H9 (cell line): ENCODE results near the gene LYRM2. TPM values are rescaled to one million over a fixed set of nuclear protein-coding genes. Genes with fewer than 3 reads are reported as not detected.

Source experiments
- DNase-seq: peaks from one replicate; pipeline ENCODE4 v3.0.0-alpha.2; 2017
- H2AFZ ChIP-seq: one replicate; pipeline ENCODE4 v1.6.1; 2013; ENCODE audit warnings: mild to moderate bottlenecking, low read length, control low read depth, moderate library complexity
- H2AK5ac ChIP-seq: 2 replicates; pipeline ENCODE4 v1.6.1; 2013; ENCODE audit warnings: low read length, control low read depth, mixed read lengths; ENCODE audit not compliant: insufficient read length
- H2BK120ac ChIP-seq: one replicate; pipeline ENCODE4 v1.6.1; 2013; ENCODE audit warnings: low read depth, mild to moderate bottlenecking, low read length, control low read depth, inconsistent platforms; ENCODE audit not compliant: poor library complexity, severe bottlenecking
- H2BK12ac ChIP-seq: 2 replicates; pipeline ENCODE4 v1.6.1; 2013; ENCODE audit warnings: low read length, control low read depth, mixed read lengths, low read depth; ENCODE audit not compliant: insufficient read length
- H2BK15ac ChIP-seq: 2 replicates; pipeline ENCODE4 v1.6.1; 2013; ENCODE audit warnings: low read depth, low read length, control low read depth
- H2BK20ac ChIP-seq: one replicate; pipeline ENCODE4 v1.6.1; 2013; ENCODE audit warnings: low read depth, mild to moderate bottlenecking, low read length, control low read depth, inconsistent platforms; ENCODE audit not compliant: poor library complexity, severe bottlenecking
- H2BK5ac ChIP-seq: 2 replicates; pipeline ENCODE4 v1.6.1; 2013; ENCODE audit warnings: low read length, control low read depth, mixed read lengths; ENCODE audit not compliant: insufficient read length
- H3K14ac ChIP-seq: 2 replicates; pipeline ENCODE4 v1.6.1; 2013; ENCODE audit warnings: low read length, control low read depth; ENCODE audit not compliant: insufficient read depth
- H3K18ac ChIP-seq: 2 replicates; pipeline ENCODE4 v1.6.1; 2013; ENCODE audit warnings: low read depth, mild to moderate bottlenecking, mixed read lengths, low read length, control low read depth; ENCODE audit not compliant: insufficient read length
- H3K23ac ChIP-seq: 2 replicates; pipeline ENCODE4 v1.6.1; 2013; ENCODE audit warnings: low read length, control low read depth, mixed read lengths, low read depth; ENCODE audit not compliant: insufficient read length
- H3K23me2 ChIP-seq: 2 replicates; pipeline ENCODE4 v1.6.1; 2013; ENCODE audit warnings: low read depth, mild to moderate bottlenecking, mixed read lengths, low read length, control low read depth; ENCODE audit not compliant: insufficient read length, poor library complexity, severe bottlenecking
- H3K27ac ChIP-seq: 2 replicates; pipeline ENCODE4 v1.5.1; 2013; ENCODE audit warnings: low read length, control low read depth, mixed read lengths, low read depth; ENCODE audit not compliant: insufficient read length
- H3K27me3 ChIP-seq: 2 replicates; pipeline ENCODE4 v1.6.1; 2013; ENCODE audit warnings: low read length, control low read depth, inconsistent platforms; ENCODE audit not compliant: insufficient read depth
- H3K4ac ChIP-seq: 2 replicates; pipeline ENCODE4 v1.6.1; 2013; ENCODE audit warnings: low read depth, mild to moderate bottlenecking, control low read depth, inconsistent platforms, low read length, moderate library complexity
- H3K4me1 ChIP-seq: 2 replicates; pipeline ENCODE4 v1.6.1; 2013; ENCODE audit warnings: low read length, control low read depth, inconsistent platforms; ENCODE audit not compliant: insufficient read depth
- H3K4me2 ChIP-seq: 2 replicates; pipeline ENCODE4 v1.6.1; 2013; ENCODE audit warnings: low read length, control low read depth, mixed read lengths; ENCODE audit not compliant: insufficient read length, insufficient read depth
- H3K56ac ChIP-seq: 2 replicates; pipeline ENCODE4 v1.6.1; 2013; ENCODE audit warnings: low read depth, mild to moderate bottlenecking, mixed read lengths, low read length, control low read depth; ENCODE audit not compliant: insufficient read length
- H3K79me1 ChIP-seq: 2 replicates; pipeline ENCODE4 v1.6.1; 2013; ENCODE audit warnings: low read depth, mild to moderate bottlenecking, moderate library complexity, low read length, control low read depth, inconsistent platforms; ENCODE audit not compliant: insufficient read depth, poor library complexity, severe bottlenecking
- H3K79me2 ChIP-seq: 2 replicates; pipeline ENCODE4 v1.6.1; 2013; ENCODE audit warnings: low read length, control low read depth, inconsistent platforms; ENCODE audit not compliant: insufficient read depth
- H3K9ac ChIP-seq: 2 replicates; pipeline ENCODE4 v1.6.1; 2013; ENCODE audit warnings: low read length, control low read depth, mixed read lengths; ENCODE audit not compliant: insufficient read length; ENCODE audit errors: extremely low read depth
- H3K9me3 ChIP-seq: one replicate; pipeline ENCODE4 v1.6.1; 2013; ENCODE audit warnings: low read depth, low read length, inconsistent platforms; ENCODE audit not compliant: control insufficient read depth
- H3T11ph ChIP-seq: one replicate; pipeline ENCODE4 v1.6.1; 2013; ENCODE audit warnings: mild to moderate bottlenecking, low read length, control low read depth, inconsistent platforms
- H4K20me1 ChIP-seq: one replicate; pipeline ENCODE4 v1.6.1; 2013; ENCODE audit not compliant: control insufficient read depth, insufficient read length, insufficient read depth
- H4K5ac ChIP-seq: 2 replicates; pipeline ENCODE4 v1.6.1; 2013; ENCODE audit warnings: low read depth, mild to moderate bottlenecking, mixed read lengths, low read length, control low read depth; ENCODE audit not compliant: insufficient read length
- H4K8ac ChIP-seq: replicated peaks from 2 replicates; pipeline ENCODE4 v1.6.1; 2013; ENCODE audit warnings: low read length, control low read depth, mixed read lengths, low read depth; ENCODE audit not compliant: insufficient read length
- H4K91ac ChIP-seq: 2 replicates; pipeline ENCODE4 v1.6.1; 2013; ENCODE audit warnings: low read depth, mild to moderate bottlenecking, moderate library complexity, mixed read lengths, low read length, control low read depth; ENCODE audit not compliant: insufficient read length
- H3K27ac Mint-ChIP-seq, 3 experiments: 2 replicates in 2 of 3; 3 replicates in 1 of 3; pipeline ENCODE4 v1.8.0; 2020 to 2021; ENCODE audit warnings: mixed read lengths in 3 of 3, mild to moderate bottlenecking in 1 of 3, moderate library complexity in 1 of 3
- H3K27me3 Mint-ChIP-seq: 2 replicates; pipeline ENCODE4 v1.8.0; 2021; ENCODE audit warnings: low read depth, mild to moderate bottlenecking, moderate library complexity, mixed read lengths
- H3K36me3 Mint-ChIP-seq, 3 experiments: 2 replicates in 2 of 3; 3 replicates in 1 of 3; pipeline ENCODE4 v1.8.0; 2020 to 2021; ENCODE audit warnings: low read depth in 3 of 3, mixed read lengths in 3 of 3; ENCODE audit not compliant: insufficient read depth in 1 of 3
- H3K4me1 Mint-ChIP-seq, 2 experiments: 2 replicates each; pipeline ENCODE4 v1.8.0; 2020; ENCODE audit warnings: mixed read lengths in 2 of 2
- H3K4me3 Mint-ChIP-seq, 2 experiments: 2 replicates in 1 of 2; 3 replicates in 1 of 2; pipeline ENCODE4 v1.8.0; 2020 to 2021; ENCODE audit warnings: mild to moderate bottlenecking in 2 of 2, mixed read lengths in 2 of 2, moderate library complexity in 1 of 2
- H3K9me3 Mint-ChIP-seq, 2 experiments: 2 replicates in 1 of 2; 3 replicates in 1 of 2; pipeline ENCODE4 v1.8.0; 2020; ENCODE audit warnings: mild to moderate bottlenecking in 2 of 2, mixed read lengths in 2 of 2, moderate library complexity in 1 of 2
- CTCF ChIP-seq: fragments of 200-600 bp; sonication (generic); conservative IDR thresholded peaks from 3 replicates; pipeline ENCODE4 v1.8.0; 2021; ENCODE audit warnings: antibody characterized with exemption, mild to moderate bottlenecking
- WGBS: extraction: QIAGEN DNeasy Blood & Tissue Kit; methylation state at CpG from one replicate; pipeline ENCODE4 v1.1.7; 2013; ENCODE audit warnings: missing lambda C conversion rate, low lambda C conversion rate, mixed read lengths; ENCODE audit not compliant: insufficient read length; ENCODE audit errors: extremely low coverage; 5-methylcytosine and 5-hydroxymethylcytosine counted together
- total RNA-seq: library from RNA; stranded (reverse); gene quantifications from 2 replicates; pipeline ENCODE4 v1.2.1, GENCODE V29; 2021

LYRM2 gene
- total RNA-seq, 1 experiment from 2014 or later = 29.8 TPM

- Histone ChIP-seq H4K5ac (no peak overlapping the region), H2BK120ac (no peak overlapping the region), H2AK5ac (no peak overlapping the region), H3T11ph (no peak overlapping the region), H3K23me2 (no peaks in the 10 kb centered on the region), H3K18ac (no peak overlapping the region), H2BK15ac (no peak overlapping the region), H2BK5ac (no peak overlapping the region), H3K4me2 (no peak overlapping the region), H3K9me3 (no peaks in the 10 kb centered on the region), H3K56ac (no peak overlapping the region), H3K4ac (no peak overlapping the region), H2BK20ac (no peak overlapping the region), H3K27me3 (no peaks in the 10 kb centered on the region), H2BK12ac (no peak overlapping the region), H3K4me1 (no peaks in the 10 kb centered on the region), H4K8ac (no peak overlapping the region), H3K79me2 (no peaks in the 10 kb centered on the region), H3K9ac (no peak overlapping the region), H3K23ac (no peak overlapping the region), H3K79me1 (no peaks in the 10 kb centered on the region), H4K20me1 (no peaks in the 10 kb centered on the region), H2AFZ (no peak overlapping the region), H3K27ac (no peak overlapping the region), H3K14ac (no peak overlapping the region), H4K91ac (no peak overlapping the region)
- Mint-ChIP-seq H3K27me3 (peaks cover 2% of the 10 kb centered on the region), H3K9me3 (no peaks in the 10 kb centered on the region), H3K27ac (no peak overlapping the region), H3K4me3 (no peak overlapping the region), H3K36me3 (no peaks in the 10 kb centered on the region), H3K4me1 (peaks cover 0 to 15% of the 10 kb centered on the region in 2 experiments; a peak in 3 of 4 replicates)
- no peak for DNase-seq
- no CpG with 5 or more reads among the region's 5 CpGs for WGBS
- no peak for TF ChIP-seq CTCF
Observed at GRCh38 chr6:89613790-89614189, 24.8 kb downstream of the LYRM2 start.
